GM12891 (cell line): ENCODE results near the gene NOSIP.

Experiments used
- DNase-seq: peaks from one replicate; pipeline ENCODE4 v3.0.0; 2011; ENCODE audit warnings: low spot score; ENCODE audit not compliant: insufficient read length
- FAIRE-seq: peaks from 2 replicates; lab custom pipeline; 2011; peaks lifted over from hg19 to GRCh38; lab: Jason Lieb, UNC
- PAX5 ChIP-seq: IDR thresholded peaks from 2 replicates; pipeline ENCODE4 v1.6.1; 2011; ENCODE audit warnings: low read length, moderate library complexity, mild to moderate bottlenecking; ENCODE audit not compliant: insufficient read depth, severe bottlenecking
- POLR2A ChIP-seq: IDR thresholded peaks from 2 replicates; pipeline ENCODE4 v1.6.1; 2011; ENCODE audit warnings: low read depth, low read length, control low read depth
- POLR2AphosphoS5 ChIP-seq: IDR thresholded peaks from 2 replicates; pipeline ENCODE4 v1.6.1; 2011; ENCODE audit warnings: low read depth, low read length, control low read depth
- POU2F2 ChIP-seq: IDR thresholded peaks from 2 replicates; pipeline ENCODE4 v1.6.1; 2011; ENCODE audit warnings: low read depth, mild to moderate bottlenecking, control low read depth, low read length, moderate library complexity
- SPI1 ChIP-seq: IDR thresholded peaks from 2 replicates; pipeline ENCODE4 v1.6.1; 2011; ENCODE audit warnings: low read depth, low read length, control low read depth
- TAF1 ChIP-seq: IDR thresholded peaks from 2 replicates; pipeline ENCODE4 v1.6.1; 2011; ENCODE audit warnings: low read depth, low read length, control low read depth

The NOSIP gene

GRCh38 chr19:49513746-49514118 is 66.6 kb downstream of the NOSIP start:
- FAIRE-seq (no peak), DNase-seq (no peak)
- no peak for TF ChIP-seq POLR2AphosphoS5

GRCh38 chr19:49512970-49513745 is 67.2 kb downstream of the NOSIP start:
- DNase-seq (no peak), FAIRE-seq (peak; percentile 5)

GRCh38 chr19:49507803-49508494 is 72.4 kb downstream of the NOSIP start:
- no peak for FAIRE-seq
- DNase-seq, result no peak
- no peak for TF ChIP-seq POLR2A
- TF ChIP-seq PAX5, result no peak
- no peak for TF ChIP-seq SPI1
- TF ChIP-seq POU2F2, result no peak
- no peak for TF ChIP-seq POLR2AphosphoS5
- TF ChIP-seq TAF1, result no peak

More at GRCh38 chr19:49512970-49513745, 67.2 kb downstream of the NOSIP start:
- TF ChIP-seq PAX5, result no peak
- no peak for TF ChIP-seq POU2F2
- TF ChIP-seq TAF1, result no peak
- no peak for TF ChIP-seq POLR2A
- no peak for TF ChIP-seq SPI1
- no peak for TF ChIP-seq POLR2AphosphoS5

GRCh38 chr19:49506575-49507105 is 73.7 kb downstream of the NOSIP start:
- no peak for TF ChIP-seq PAX5
- TF ChIP-seq POU2F2, result no peak
- TF ChIP-seq POLR2A, result no peak
- TF ChIP-seq SPI1, result no peak
- TF ChIP-seq TAF1, result no peak
- TF ChIP-seq POLR2AphosphoS5, result no peak
- FAIRE-seq, result peak; percentile 96
- peak; percentile 82 for DNase-seq
